Activated T-cell treated with anti-CD3 and anti-CD28 coated beads for 48 hours (primary cell): ENCODE results near the gene INPP5K.
"Not testable (repeated sequence)": the region's sequence is repeated elsewhere in the genome, so short reads cannot be mapped to it uniquely, and the experiment has no call there.

Source experiments
- DNase-seq: peaks from one replicate; pipeline ENCODE4 v3.0.0-alpha.2; 2020; ENCODE audit warnings: low read depth

INPP5K gene

DNA sequence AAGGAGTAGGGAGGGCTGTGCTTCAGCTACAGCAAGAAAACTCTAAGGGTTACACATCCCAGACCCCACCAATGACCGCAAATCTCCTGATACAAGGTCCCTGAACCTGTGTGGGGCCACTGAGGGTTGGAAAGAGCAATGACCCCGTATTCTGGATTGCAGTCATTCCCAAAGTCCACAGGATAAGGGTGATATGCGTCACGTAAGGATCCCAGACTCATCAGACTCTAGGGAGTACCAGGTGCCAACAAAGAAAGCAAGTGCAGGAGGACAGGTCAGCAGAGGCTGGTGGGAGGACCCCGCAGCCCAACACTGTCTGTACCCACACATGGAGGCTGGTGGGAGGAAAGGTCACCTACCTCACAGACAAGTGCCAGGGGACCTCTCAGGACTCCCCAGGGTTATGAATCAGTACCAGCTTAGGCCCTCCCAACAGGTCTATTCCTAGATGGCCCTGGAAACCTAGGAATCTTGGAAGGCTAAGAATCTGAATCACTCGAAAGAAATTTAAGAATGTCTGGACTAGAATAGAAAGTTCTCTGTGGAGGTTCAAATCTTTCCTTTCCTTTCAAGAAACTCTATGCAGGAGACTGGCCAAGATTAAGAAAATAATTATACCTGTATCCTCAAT lies 30.0 kb upstream of the INPP5K start:
- DNase-seq: no peak

- DNase-seq: no peak
Measured at GRCh38 chr17:1545618-1546017, 29.2 kb upstream of the INPP5K start.

- DNase-seq: no peak
Measured at GRCh38 chr17:1542316-1542715, 25.9 kb upstream of the INPP5K start.

DNA sequence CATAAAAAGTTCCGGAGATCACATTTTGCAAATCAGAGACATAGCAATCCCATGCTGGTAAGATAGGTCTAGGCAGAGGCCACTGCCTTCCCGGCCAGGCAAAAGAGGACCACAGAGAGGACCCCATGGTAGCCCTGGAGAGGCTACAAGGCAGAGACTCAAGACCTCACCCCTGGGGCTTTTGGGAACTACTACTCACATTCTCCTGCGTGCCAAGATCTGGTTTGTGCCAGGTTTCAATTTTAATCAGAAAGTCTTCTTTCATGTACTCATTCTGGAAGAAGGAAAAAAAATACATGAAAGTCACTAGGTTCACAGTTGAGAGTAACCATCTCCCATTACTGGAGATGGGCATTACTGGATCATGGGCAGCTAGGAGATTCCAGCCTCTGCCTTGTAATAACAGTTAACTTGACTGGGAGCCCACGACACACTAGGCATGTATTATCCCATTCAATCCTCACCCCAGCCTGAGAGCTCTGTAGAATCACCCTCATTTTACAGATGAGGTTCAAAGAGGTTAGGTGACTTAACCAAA lies 25.0 kb upstream of the INPP5K start:
- DNase-seq: no peak

- no peak for DNase-seq
Measured at GRCh38 chr17:1539811-1540210, 23.4 kb upstream of the INPP5K start.

DNA sequence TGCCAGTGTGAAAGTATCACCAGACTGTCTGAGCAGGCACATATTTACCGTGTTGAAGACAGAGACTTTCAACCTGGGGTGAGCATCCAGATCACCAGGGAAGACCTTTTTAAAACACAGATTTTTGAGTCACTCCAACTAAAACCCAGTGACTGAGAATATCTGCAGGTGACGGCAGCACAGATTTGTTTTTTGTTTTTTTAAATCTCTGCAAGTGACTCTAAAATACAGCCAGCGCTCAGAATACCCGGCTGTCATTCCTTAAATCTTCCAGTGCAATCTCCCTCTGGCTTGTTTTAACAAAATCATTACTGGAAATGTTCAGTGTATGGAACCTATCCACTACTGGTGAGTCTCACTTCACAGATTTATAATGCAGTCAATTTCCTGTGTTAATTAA lies 19.3 kb upstream of the INPP5K start:
- DNase-seq: no peak

DNA sequence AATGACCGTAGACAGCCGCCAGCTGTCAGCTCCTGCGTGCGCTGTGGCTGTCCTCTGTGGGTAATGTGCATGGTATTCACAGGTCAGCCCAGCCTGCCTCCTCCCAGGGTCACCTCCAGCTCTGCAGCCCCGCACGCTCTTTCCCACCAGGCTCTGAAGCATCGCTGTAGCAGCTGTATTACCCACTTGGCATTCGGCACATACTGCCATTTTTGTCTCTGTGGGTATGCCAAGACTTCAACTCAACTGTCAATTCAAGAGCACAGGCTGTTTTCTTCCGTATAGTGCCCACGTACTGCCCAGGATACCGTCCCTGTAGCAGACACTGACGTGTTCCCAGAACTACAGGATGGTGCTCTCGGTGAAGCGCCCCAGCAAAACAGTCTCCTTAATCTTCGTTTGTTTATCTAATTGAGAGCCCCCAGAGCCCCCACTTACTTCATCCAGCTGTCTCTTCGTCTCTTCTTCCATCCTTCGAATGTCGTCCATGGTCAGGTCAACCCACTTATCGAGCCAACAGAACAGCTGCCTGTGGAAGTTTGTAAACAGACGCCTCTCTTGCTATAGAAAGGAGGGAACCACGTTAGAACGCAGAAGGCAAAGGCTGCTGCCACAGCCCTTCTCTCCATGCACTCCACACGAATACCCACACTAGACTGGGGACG lies 17.4 kb upstream of the INPP5K start:
- no peak for DNase-seq

DNA sequence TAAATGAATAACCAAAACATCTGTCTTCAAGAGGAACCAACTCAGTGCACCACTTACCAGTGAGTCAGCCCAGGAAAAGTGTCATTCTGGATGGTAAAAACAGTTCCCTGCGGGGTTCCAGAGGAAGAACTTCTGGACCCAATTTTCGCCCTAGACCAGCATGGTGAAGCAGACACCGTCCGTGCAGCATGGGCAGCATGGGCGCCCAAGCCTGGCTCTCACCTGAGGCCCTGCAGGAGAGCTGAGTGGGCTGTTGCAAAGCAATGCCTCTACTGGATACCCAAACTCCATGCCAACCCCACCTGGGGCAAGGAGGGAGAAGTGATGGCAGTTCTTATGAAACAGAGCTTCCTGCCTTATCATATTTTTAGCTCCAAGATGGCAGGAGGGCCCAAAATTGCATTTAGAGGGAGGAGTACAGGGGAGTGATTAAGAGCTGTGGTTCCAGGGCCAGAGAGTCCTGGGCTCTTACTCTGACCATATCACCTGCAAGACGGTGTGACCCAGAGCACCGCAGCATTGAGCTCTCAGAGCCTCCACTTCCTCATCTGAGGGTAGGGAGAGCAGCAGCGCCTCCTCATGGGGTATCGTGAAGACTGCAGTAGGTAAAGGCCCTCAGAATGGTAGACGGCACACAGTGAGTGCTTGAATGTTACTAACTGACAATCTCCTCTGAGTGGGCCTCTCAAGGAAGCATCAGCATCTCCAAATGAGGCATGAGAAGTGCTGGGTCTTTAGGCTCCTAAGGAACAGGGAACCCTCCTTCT lies 16.6 kb upstream of the INPP5K start:
- DNase-seq: peak; percentile 17

- DNase-seq: no peak
Measured at GRCh38 chr17:1529863-1530262, 13.5 kb upstream of the INPP5K start.

DNA sequence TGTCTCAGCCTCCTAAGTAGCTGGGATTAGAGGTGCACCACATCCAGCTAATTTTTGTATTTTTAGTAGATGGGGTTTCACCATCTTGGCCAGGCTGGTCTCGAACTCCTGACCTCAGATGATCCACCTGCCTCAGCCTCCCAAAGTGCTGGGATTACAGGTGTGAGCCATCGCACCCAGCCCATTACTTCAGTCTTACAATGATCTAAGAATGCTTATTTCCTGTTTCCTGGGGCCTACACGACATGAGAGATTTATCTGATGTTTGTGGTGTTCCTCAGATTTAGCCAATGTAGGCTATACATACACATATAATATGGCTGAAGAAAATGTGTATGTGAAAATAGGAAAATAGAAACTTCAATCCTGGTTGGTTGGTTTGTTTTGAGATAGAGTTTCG lies 10.5 kb upstream of the INPP5K start:
- not testable (repeated sequence) for DNase-seq

GRCh38 chr17:1522626-1523025 lies 6.2 kb upstream of the INPP5K start:
- DNase-seq: no peak

DNA sequence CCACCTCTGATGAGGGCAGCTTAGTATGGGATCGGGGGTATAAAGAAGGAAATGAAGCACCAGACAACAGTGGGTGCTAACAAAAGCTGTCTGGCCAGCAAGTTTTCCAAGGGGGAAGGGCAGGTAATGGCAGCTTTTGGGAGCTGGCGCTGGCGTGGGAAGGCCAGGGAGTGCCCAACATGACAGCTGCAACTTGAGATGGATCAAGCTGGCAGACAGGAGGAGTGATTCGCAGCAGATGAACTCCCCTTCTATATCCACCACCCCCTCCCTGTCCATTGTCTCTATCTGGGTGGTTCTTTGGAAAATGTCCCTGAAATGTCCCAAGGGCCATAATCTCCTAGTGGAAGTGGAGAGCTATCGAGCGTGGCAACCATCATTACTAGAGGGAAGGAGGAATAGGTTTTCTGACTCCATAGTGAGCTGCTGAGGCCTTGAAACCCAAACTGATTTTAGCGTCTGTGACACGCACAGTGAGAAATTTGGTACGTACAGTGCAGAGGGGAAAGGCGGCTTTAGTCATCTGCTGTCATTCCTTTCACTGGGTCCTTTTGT lies 4.8 kb upstream of the INPP5K start:
- no peak for DNase-seq

GRCh38 chr17:1519678-1520077 lies 3.3 kb upstream of the INPP5K start:
- DNase-seq: no peak

GRCh38 chr17:1518410-1518809 lies 2.0 kb upstream of the INPP5K start:
- DNase-seq: no peak

GRCh38 chr17:1515640-1516387 lies 598 bp downstream of the INPP5K start:
- peak; percentile 21 for DNase-seq

- DNase-seq: no peak
Measured at GRCh38 chr17:1512351-1512750, 4.1 kb downstream of the INPP5K start.

- DNase-seq: no peak
Measured at GRCh38 chr17:1511756-1512321, 4.6 kb downstream of the INPP5K start.

GRCh38 chr17:1511290-1511689 lies 5.1 kb downstream of the INPP5K start:
- no peak for DNase-seq

- DNase-seq: no peak
Measured at GRCh38 chr17:1509290-1509881, 7.0 kb downstream of the INPP5K start.

- not testable (repeated sequence) for DNase-seq
Measured at GRCh38 chr17:1508709-1509108, 7.7 kb downstream of the INPP5K start.

GRCh38 chr17:1506649-1507267 lies 9.7 kb downstream of the INPP5K start:
- no peak for DNase-seq
